GM12874 (cell line): Measurements from ENCODE around the gene ACOT11.

Experiments used
- CTCF ChIP-seq: IDR thresholded peaks from 2 replicates; pipeline ENCODE4 v1.5.1; 2011; ENCODE audit warnings: low read depth, mild to moderate bottlenecking, control low read depth, low read length, moderate library complexity; ENCODE audit not compliant: insufficient read depth

The ACOT11 gene

GRCh38 chr1:54649130-54649898 is 101.3 kb downstream of the ACOT11 start:
- TF ChIP-seq CTCF: no peak

- no peak for TF ChIP-seq CTCF
Observed at GRCh38 chr1:54649921-54650320, 101.9 kb downstream of the ACOT11 start.

- TF ChIP-seq CTCF: no peak
Observed at GRCh38 chr1:54650417-54650816, 102.4 kb downstream of the ACOT11 start.

- no peak for TF ChIP-seq CTCF
Observed at GRCh38 chr1:54651608-54652007, 103.6 kb downstream of the ACOT11 start.

- TF ChIP-seq CTCF: no peak
Observed at GRCh38 chr1:54652168-54652567, 104.1 kb downstream of the ACOT11 start.

- TF ChIP-seq CTCF: no peak
Observed at GRCh38 chr1:54653036-54653435, 105.0 kb downstream of the ACOT11 start.

- no peak for TF ChIP-seq CTCF
Observed at GRCh38 chr1:54658164-54658913, 110.3 kb downstream of the ACOT11 start.
